ENCODE results near the gene GKAP1.

GRCh38 chr9:83724436-83724835, 93.1 kb downstream of the GKAP1 start:
- TF ChIP-seq, protein P1, sequence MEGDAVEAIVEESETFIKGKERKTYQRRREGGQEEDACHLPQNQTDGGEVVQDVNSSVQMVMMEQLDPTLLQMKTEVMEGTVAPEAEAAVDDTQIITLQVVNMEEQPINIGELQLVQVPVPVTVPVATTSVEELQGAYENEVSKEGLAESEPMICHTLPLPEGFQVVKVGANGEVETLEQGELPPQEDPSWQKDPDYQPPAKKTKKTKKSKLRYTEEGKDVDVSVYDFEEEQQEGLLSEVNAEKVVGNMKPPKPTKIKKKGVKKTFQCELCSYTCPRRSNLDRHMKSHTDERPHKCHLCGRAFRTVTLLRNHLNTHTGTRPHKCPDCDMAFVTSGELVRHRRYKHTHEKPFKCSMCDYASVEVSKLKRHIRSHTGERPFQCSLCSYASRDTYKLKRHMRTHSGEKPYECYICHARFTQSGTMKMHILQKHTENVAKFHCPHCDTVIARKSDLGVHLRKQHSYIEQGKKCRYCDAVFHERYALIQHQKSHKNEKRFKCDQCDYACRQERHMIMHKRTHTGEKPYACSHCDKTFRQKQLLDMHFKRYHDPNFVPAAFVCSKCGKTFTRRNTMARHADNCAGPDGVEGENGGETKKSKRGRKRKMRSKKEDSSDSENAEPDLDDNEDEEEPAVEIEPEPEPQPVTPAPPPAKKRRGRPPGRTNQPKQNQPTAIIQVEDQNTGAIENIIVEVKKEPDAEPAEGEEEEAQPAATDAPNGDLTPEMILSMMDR (IDR thresholded peaks at IDR 0.05) = no peak
- TF ChIP-seq ZFX (IDR thresholded peaks at IDR 0.05; ENCODE audit: borderline replicate concordance) = no peak
